Testis (tissue), 2 donors: ENCODE measurements around the gene PLIN4.

Experiments used
- CTCF ChIP-seq, 3 experiments: fragments of 450-650 bp in 2 of 3; fragments of 200-600 bp in 1 of 3; sonication (generic) in 1 of 3; IDR thresholded peaks; one replicate each; pipeline ENCODE4 v1.5.1; 2016 to 2019; ENCODE audit warnings: antibody characterized with exemption in 3 of 3, mild to moderate bottlenecking in 2 of 3, moderate library complexity in 1 of 3
- POLR2A ChIP-seq: fragments of 450-650 bp; IDR thresholded peaks from one replicate; pipeline ENCODE4 v1.6.1; 2017; ENCODE audit warnings: antibody characterized with exemption, mild to moderate bottlenecking, moderate library complexity

DNA sequence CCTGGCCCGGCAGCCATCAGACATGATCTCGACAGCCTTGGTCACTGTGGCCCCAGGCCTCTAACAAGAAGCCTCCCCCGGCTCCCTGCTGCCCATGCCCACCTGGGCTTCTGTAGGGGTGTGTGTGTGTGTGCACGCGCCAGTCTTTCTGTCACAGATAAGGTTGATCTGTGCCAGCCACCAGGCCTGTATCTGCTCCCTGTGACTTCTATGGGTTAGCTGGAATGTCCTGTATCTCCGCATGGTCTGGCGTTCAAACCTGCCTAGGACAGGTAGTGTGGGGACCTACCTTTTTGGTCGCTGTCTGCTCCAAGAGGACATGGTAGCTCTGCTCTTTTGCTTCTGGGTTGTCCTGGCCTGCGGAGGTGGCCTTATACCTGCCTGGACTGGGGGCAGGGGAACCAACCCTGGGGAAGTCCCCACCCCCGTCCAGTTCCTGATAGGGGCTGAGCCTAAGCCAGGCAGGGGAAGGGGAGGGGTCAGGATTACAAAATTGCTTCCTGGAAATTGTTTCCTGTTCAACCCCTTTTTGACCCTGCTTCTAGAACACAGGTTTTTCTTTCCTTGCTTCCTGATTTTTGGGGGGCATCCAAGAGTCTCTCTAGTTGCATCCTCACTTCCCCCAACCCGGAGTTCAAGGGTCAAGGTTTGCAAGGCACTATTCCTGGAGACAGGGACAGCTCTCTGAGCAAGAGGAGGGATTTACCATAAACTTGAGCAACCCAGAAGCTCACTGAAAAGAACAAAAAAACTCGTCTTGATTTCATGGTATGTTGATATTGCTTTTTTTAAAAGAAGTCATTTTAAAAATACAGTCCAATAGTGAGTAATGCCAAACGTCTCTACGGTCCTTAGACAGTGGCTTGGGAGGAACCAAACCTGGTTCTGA, 21.7 kb upstream of the PLIN4 start, which contains the start of gene LRG1:
- no peak for TF ChIP-seq CTCF (IDR thresholded peaks at IDR 0.05)
- no peak for TF ChIP-seq POLR2A
